Type B pancreatic cell (in vitro differentiated cells): Measurements from ENCODE around the gene ABHD17C. TPM values are rescaled to one million over a fixed set of nuclear protein-coding genes. Genes with fewer than 3 reads are reported as not detected.

Experiments
- DNase-seq: peaks from one replicate; pipeline ENCODE4 v3.0.0; 2021; ENCODE audit warnings: mixed read lengths; ENCODE audit not compliant: unreplicated experiment; ENCODE audit errors: extremely low spot score
- H3K27ac Mint-ChIP-seq: 2 replicates; pipeline ENCODE4 v1.8.0; 2021; ENCODE audit warnings: mild to moderate bottlenecking, mixed read lengths
- H3K27me3 Mint-ChIP-seq: 2 replicates; pipeline ENCODE4 v1.8.0; 2021; ENCODE audit warnings: mixed read lengths
- H3K36me3 Mint-ChIP-seq: 2 replicates; pipeline ENCODE4 v1.8.0; 2021; ENCODE audit warnings: mixed read lengths
- H3K4me1 Mint-ChIP-seq: one replicate; pipeline ENCODE4 v1.8.0; 2021; ENCODE audit warnings: mixed read lengths; ENCODE audit not compliant: unreplicated experiment
- H3K4me3 Mint-ChIP-seq: 2 replicates; pipeline ENCODE4 v1.8.0; 2021; ENCODE audit warnings: mild to moderate bottlenecking, mixed read lengths
- H3K9me3 Mint-ChIP-seq: 2 replicates; pipeline ENCODE4 v1.8.0; 2021; ENCODE audit warnings: mixed read lengths
- CTCF ChIP-seq: fragments of 200-600 bp; sonication (generic); conservative IDR thresholded peaks from 2 replicates; pipeline ENCODE4 v1.5.0; 2021; ENCODE audit warnings: antibody characterized with exemption, mild to moderate bottlenecking
- total RNA-seq: library from RNA; stranded (reverse); gene quantifications from 2 replicates; pipeline ENCODE4 v1.2.1, GENCODE V29; 2021; ENCODE audit warnings: low replicate concordance

The ABHD17C gene
- total RNA-seq, 1 donor from 2014 or later, result 41.0 TPM

- no peak for DNase-seq
- Mint-ChIP-seq H3K27me3 (peaks cover 7% of the 10 kb centered on the region), H3K4me1 (no peaks in the 10 kb centered on the region), H3K9me3 (no peaks in the 10 kb centered on the region), H3K36me3 (no peaks in the 10 kb centered on the region), H3K4me3 (no peak overlapping the region), H3K27ac (no peak overlapping the region)
- TF ChIP-seq CTCF, result no peak
These were observed 103.8 kb downstream of the ABHD17C start for GRCh38 chr15:80798911-80799310.

GRCh38 chr15:80800067-80800466, 105.0 kb downstream of the ABHD17C start:
- Mint-ChIP-seq H3K4me3 (no peak overlapping the region), H3K27ac (no peak overlapping the region), H3K9me3 (no peaks in the 10 kb centered on the region), H3K36me3 (no peaks in the 10 kb centered on the region), H3K4me1 (peaks cover 3% of the 10 kb centered on the region), H3K27me3 (peaks cover 7% of the 10 kb centered on the region)
- no peak for DNase-seq
- no peak for TF ChIP-seq CTCF

- Mint-ChIP-seq H3K4me3 (no peak overlapping the region), H3K27ac (no peak overlapping the region), H3K9me3 (no peaks in the 10 kb centered on the region), H3K27me3 (peaks cover 5% of the 10 kb centered on the region), H3K4me1 (peaks cover 5% of the 10 kb centered on the region), H3K36me3 (no peaks in the 10 kb centered on the region)
- no peak for TF ChIP-seq CTCF
- no peak for DNase-seq
These were observed 107.0 kb downstream of the ABHD17C start for GRCh38 chr15:80801891-80802680.

GRCh38 chr15:80803580-80804525, 108.7 kb downstream of the ABHD17C start:
- no peaks in the 10 kb centered on the region for H3K9me3 Mint-ChIP-seq
- H3K36me3 Mint-ChIP-seq, result no peaks in the 10 kb centered on the region
- no peak for DNase-seq
- no peak overlapping the region for H3K4me3 Mint-ChIP-seq
- H3K27me3 Mint-ChIP-seq, result peaks cover 3% of the 10 kb centered on the region
- H3K27ac Mint-ChIP-seq, result no peak overlapping the region
- peaks cover 5% of the 10 kb centered on the region for H3K4me1 Mint-ChIP-seq
- no peak for TF ChIP-seq CTCF

- peak overlapping the region; percentile 10 for H3K4me3 Mint-ChIP-seq
- no peaks in the 10 kb centered on the region for H3K36me3 Mint-ChIP-seq
- H3K4me1 Mint-ChIP-seq, result peaks cover 5% of the 10 kb centered on the region
- no peaks in the 10 kb centered on the region for H3K9me3 Mint-ChIP-seq
- peaks cover 3% of the 10 kb centered on the region for H3K27me3 Mint-ChIP-seq
- DNase-seq, result no peak
- H3K27ac Mint-ChIP-seq, result no peak overlapping the region
- no peak for TF ChIP-seq CTCF
These were observed 109.9 kb downstream of the ABHD17C start for GRCh38 chr15:80804970-80805495.

Other genes starting within 250 kb of the ABHD17C start
- gene CEMIP, start 84.1 kb downstream of the ABHD17C start, total RNA-seq, result 5.1 and 16.4 TPM in 2 replicates